Fibroblast of lung (primary cell): ENCODE measurements around the gene CORO2A.

ENCODE experiments used
- CTCF ChIP-seq, 2 donors: IDR thresholded peaks in 1 of 2; conservative IDR thresholded peaks in 1 of 2; 1 replicate in 1 of 2; 2 replicates in 1 of 2; pipeline ENCODE4 v1.5.1; 2011 to 2012; ENCODE audit warnings: low read length in 2 of 2, control low read depth in 1 of 2, inconsistent platforms in 1 of 2, low read depth in 1 of 2, mild to moderate bottlenecking in 1 of 2
- EZH2 ChIP-seq: IDR thresholded peaks from 2 replicates; pipeline ENCODE4 v1.5.1; 2012; ENCODE audit warnings: low read length, control low read depth, mild to moderate bottlenecking; ENCODE audit errors: missing control alignments

- TF ChIP-seq CTCF (conservative IDR thresholded peaks at IDR 0.05 in 1 of 2, IDR thresholded peaks at IDR 0.05 in 1 of 2; ENCODE audit: low read depth in 1 of 2, low read length in 2 of 2) (no peak), EZH2 (no peak)
Measured at GRCh38 chr9:98144631-98145030, 47.8 kb downstream of the CORO2A start.
